ENCODE results near the gene LAMC2.

The LAMC2 gene

DNA sequence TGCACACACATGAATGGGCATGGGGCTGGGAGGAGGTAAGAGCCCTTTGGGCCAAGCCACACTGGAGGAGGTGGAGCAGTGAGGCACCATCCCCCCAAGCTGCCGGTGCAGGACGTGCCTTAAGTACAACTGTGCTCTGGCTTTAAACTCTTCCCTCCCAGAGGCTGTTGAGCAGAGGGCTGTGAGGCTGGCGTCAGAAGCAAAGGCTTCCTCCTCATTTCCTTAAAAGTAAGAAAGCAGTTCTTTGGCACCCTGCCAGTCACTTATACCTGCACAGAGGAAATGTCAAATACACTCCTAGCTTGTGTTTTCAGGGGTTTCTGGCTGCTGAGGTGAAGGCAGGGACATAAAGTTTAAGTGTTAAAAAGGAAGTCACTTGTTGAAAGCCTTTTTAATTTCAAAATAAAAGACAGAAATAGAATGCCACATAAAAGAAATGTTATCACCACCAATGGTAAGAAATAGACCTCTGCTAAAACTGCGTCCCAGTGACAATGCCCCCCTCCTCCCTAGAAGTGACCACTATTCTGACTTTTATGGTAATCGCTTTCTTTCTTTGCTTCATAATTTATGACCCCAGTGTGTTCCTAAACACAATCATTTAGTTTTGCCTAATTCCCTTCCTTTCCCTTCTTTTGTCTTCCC lies 33.0 kb downstream of the LAMC2 start:
- TF ChIP-seq CTCF (IDR thresholded peaks at IDR 0.05; ENCODE audit: control extremely low read depth, extremely low read depth, low read depth, missing control alignments) = no peak
- ChIA-PET CTCF (interaction anchor here (1.1 to 7.2 kb wide), 3 partner anchors 8 to 131 kb away, joined by 4 to 61 read pairs (median 4); no protein-coding TSS in a partner anchor), POLR2A (no interaction called here)
- DNase-seq (ENCODE audit: extremely low spot score) = no peak

DNA sequence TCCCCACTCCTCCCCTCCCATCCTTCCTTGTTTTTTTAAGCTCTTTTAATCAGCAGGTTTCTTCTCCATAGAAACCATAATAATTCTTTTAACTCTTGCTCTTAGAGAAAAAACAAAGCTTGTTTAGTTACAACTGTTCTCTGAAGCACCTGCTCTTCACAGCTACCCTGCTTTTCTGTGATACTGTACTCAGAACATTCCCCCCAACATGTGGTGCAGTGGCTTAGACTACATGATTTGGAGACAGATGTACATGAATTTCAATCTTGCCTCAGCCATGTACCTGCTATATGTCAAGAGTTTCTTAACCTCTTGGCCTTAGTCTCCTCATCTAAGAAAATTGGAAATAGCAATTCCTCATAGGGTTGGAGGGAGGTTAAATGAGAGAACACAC lies 33.5 kb downstream of the LAMC2 start:
- POLR2A ChIA-PET = no interaction called here
- no peak for TF ChIP-seq CTCF (IDR thresholded peaks at IDR 0.05; ENCODE audit: control extremely low read depth, extremely low read depth, low read depth, missing control alignments)
- CTCF ChIA-PET = interaction anchor here (1.1 to 7.2 kb wide), 3 partner anchors 7 to 130 kb away, joined by 4 to 61 read pairs (median 4); no protein-coding TSS in a partner anchor
- no peak for DNase-seq (ENCODE audit: extremely low spot score)

DNA sequence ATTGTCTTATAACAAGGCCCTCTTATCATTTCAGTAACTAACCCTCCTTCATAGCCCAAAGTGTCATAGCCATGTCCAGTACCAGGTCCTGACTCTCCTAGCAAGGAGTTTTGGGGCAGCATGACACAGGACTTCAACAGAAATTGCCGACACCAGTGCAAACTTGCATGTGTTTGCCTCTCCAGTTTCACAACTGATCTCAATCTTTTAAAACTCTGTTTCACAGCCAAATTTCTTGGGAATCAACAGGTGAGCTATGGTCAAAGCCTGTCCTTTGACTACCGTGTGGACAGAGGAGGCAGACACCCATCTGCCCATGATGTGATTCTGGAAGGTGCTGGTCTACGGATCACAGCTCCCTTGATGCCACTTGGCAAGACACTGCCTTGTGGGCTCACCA lies 36.8 kb downstream of the LAMC2 start:
- ChIA-PET POLR2A (no interaction called here), CTCF (interaction anchor here (1.0 to 8.8 kb wide), 3 partner anchors 12 to 261 kb away, joined by 3 to 105 read pairs (median 4); no protein-coding TSS in a partner anchor)
- TF ChIP-seq CTCF (IDR thresholded peaks at IDR 0.05; ENCODE audit: control extremely low read depth, extremely low read depth, low read depth, missing control alignments) = no peak
- no peak for DNase-seq (ENCODE audit: extremely low spot score)

DNA sequence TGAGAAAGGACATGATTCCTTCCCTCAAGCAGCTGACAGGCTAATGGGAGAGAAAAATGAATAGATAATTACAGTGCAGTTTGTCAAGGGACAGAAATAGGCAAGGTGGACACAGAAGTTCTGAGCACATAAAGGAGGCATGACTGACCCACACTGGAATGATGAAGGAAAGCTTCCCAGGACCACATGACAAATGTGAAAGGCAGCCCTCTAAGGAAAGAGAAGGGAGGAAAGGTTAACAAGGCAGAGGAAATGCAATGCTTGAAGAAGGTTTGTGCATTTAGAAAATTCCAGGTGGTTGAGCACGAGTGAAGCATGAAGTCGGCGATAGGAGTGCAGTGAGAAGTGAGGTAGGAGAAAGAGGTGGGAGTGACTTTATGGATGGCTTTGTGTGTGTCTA lies 37.4 kb downstream of the LAMC2 start:
- CTCF ChIA-PET = interaction anchor here (1.5 to 8.8 kb wide), 3 partner anchors 14 to 261 kb away, joined by 4 to 105 read pairs (median 4); no protein-coding TSS in a partner anchor
- TF ChIP-seq CTCF (IDR thresholded peaks at IDR 0.05; ENCODE audit: control extremely low read depth, extremely low read depth, low read depth, missing control alignments) = no peak
- DNase-seq (ENCODE audit: extremely low spot score) = no peak
- POLR2A ChIA-PET = no interaction called here

DNA sequence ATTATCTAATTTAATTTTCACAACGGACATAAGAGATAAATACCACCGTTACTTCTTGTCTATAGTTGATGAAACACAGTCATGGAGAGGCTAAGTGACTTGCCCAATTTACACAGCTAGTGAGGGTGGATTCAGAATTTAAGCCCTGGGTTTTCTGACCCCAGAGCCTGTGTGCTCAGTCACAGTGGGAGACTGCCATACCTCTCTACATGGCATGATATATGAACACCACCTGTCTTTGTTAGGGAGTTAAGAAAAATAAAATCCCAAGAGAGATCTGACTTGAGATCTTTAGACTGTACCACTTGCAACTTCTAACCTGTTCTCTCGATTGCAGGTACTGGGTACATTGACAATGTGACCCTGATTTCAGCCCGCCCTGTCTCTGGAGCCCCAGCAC lies 40.3 kb downstream of the LAMC2 start:
- no peak for DNase-seq (ENCODE audit: extremely low spot score)
- CTCF ChIA-PET = interaction anchor here (1.7 to 8.8 kb wide), 4 partner anchors 9 to 264 kb away, joined by 5 to 105 read pairs (median 59); no protein-coding TSS in a partner anchor
- POLR2A ChIA-PET = no interaction called here
- no peak for TF ChIP-seq CTCF (IDR thresholded peaks at IDR 0.05; ENCODE audit: control extremely low read depth, extremely low read depth, low read depth, missing control alignments)

- ChIA-PET POLR2A (no interaction called here), CTCF (interaction anchor here (0.9 to 8.8 kb wide), 19 partner anchors 10 to 666 kb away, joined by 3 to 105 read pairs (median 5); no protein-coding TSS in a partner anchor)
- TF ChIP-seq CTCF (IDR thresholded peaks at IDR 0.05; ENCODE audit: control extremely low read depth, extremely low read depth, low read depth, missing control alignments) = no peak
- no peak for DNase-seq (ENCODE audit: extremely low spot score)
These were observed 40.9 kb downstream of the LAMC2 start for GRCh38 chr1:183226963-183227362.

Data from GM10248 (cell line).